IMR-90 (cell line): Measurements from ENCODE around the gene CPNE2. TPM values are rescaled to one million over a fixed set of nuclear protein-coding genes. Genes with fewer than 3 reads are reported as not detected.

Source experiments
- ATAC-seq: fragments of 200-7000 bp; cut with Tn5 transposase; 2 replicates; pipeline ENCODE4 v1.9.1; 2020; ENCODE audit warnings: low read depth, mild to moderate bottlenecking, moderate library complexity
- BruUV-seq: library from RNA; stranded (reverse); fragments of 400-500 nt; replicated peaks from 2 replicates; lab custom pipeline; 2021; lab: Mats Ljungman, UMichigan
- CTCF ChIA-PET: fragments of 300-600 bp; formaldehyde crosslinking; extraction: SDS; loops from one replicate; lab custom pipeline; 2021; ENCODE audit warnings: antibody characterized with exemption; lab: Yijun Ruan, JAX
- POLR2A ChIA-PET: fragments of 300-600 bp; sonication (Branson Sonifier 250); formaldehyde crosslinking; loops from one replicate; lab custom pipeline; 2022; ENCODE audit warnings: antibody characterized with exemption; ENCODE audit not compliant: unreplicated experiment; lab: Charles Lee
- DNase-seq: peaks from one replicate; pipeline ENCODE4 v3.0.0; 2013
- H2AFZ ChIP-seq: replicated peaks from 2 replicates; pipeline ENCODE3; 2013; ENCODE audit warnings: low read length, mild to moderate bottlenecking; ENCODE audit not compliant: poor library complexity
- H2AK5ac ChIP-seq: 2 replicates; pipeline ENCODE4 v1.6.1; 2013; ENCODE audit warnings: low read depth, low read length, inconsistent platforms
- H2AK9ac ChIP-seq: replicated peaks from 2 replicates; pipeline ENCODE3; 2013; ENCODE audit warnings: mild to moderate bottlenecking, low read depth, low read length, moderate library complexity; ENCODE audit not compliant: poor library complexity
- H2BK120ac ChIP-seq: 2 replicates; pipeline ENCODE4 v1.6.1; 2013; ENCODE audit warnings: low read depth, low read length, inconsistent platforms
- H2BK15ac ChIP-seq: 3 replicates; pipeline ENCODE4 v1.6.1; 2013; ENCODE audit warnings: low read depth, low read length, inconsistent platforms
- H2BK20ac ChIP-seq: 2 replicates; pipeline ENCODE4 v1.6.1; 2013; ENCODE audit warnings: low read depth, mild to moderate bottlenecking, inconsistent platforms, low read length, moderate library complexity
- H2BK5ac ChIP-seq: 2 replicates; pipeline ENCODE4 v1.6.1; 2013; ENCODE audit warnings: mild to moderate bottlenecking, low read depth, low read length, inconsistent platforms; ENCODE audit not compliant: poor library complexity, severe bottlenecking
- H3K14ac ChIP-seq: replicated peaks from 2 replicates; pipeline ENCODE4 v1.6.1; 2013; ENCODE audit warnings: low read depth, low read length, inconsistent platforms
- H3K18ac ChIP-seq: 2 replicates; pipeline ENCODE4 v1.6.1; 2013; ENCODE audit warnings: low read depth, low read length, control low read depth
- H3K23ac ChIP-seq: 2 replicates; pipeline ENCODE4 v1.6.1; 2013; ENCODE audit warnings: low read depth, low read length, inconsistent platforms
- H3K27ac ChIP-seq: 2 replicates; pipeline ENCODE4 v1.5.1; 2013; ENCODE audit warnings: mild to moderate bottlenecking, control low read depth, low read length; ENCODE audit not compliant: insufficient read depth
- H3K27me3 ChIP-seq: 2 replicates; pipeline ENCODE4 v1.6.1; 2013; ENCODE audit warnings: low read length; ENCODE audit not compliant: control insufficient read depth, insufficient read depth
- H3K36me3 ChIP-seq: 2 replicates; pipeline ENCODE4 v1.6.1; 2013; ENCODE audit warnings: low read length, mixed read lengths; ENCODE audit not compliant: control insufficient read depth, insufficient read depth
- H3K4ac ChIP-seq: 2 replicates; pipeline ENCODE4 v1.6.1; 2013; ENCODE audit warnings: low read depth, low read length, inconsistent platforms
- H3K4me1 ChIP-seq: 2 replicates; pipeline ENCODE4 v1.6.1; 2013; ENCODE audit warnings: low read length, mixed read lengths; ENCODE audit not compliant: control insufficient read depth, insufficient read depth
- H3K4me2 ChIP-seq: 2 replicates; pipeline ENCODE4 v1.6.1; 2013; ENCODE audit warnings: low read depth, mild to moderate bottlenecking, control low read depth, low read length, moderate library complexity
- H3K4me3 ChIP-seq: 2 replicates; pipeline ENCODE4 v1.5.1; 2013; ENCODE audit warnings: low read depth, mild to moderate bottlenecking, control low read depth, low read length, moderate library complexity; ENCODE audit not compliant: insufficient read depth
- H3K56ac ChIP-seq: 2 replicates; pipeline ENCODE4 v1.6.1; 2013; ENCODE audit warnings: low read length, inconsistent platforms; ENCODE audit not compliant: insufficient read depth; ENCODE audit errors: extremely low read depth
- H3K79me1 ChIP-seq, 2 experiments: 2 replicates each; pipeline ENCODE4 v1.6.1; 2013; ENCODE audit warnings: low read length in 2 of 2, inconsistent platforms in 1 of 2, low read depth in 1 of 2
- H3K9ac ChIP-seq: 2 replicates; pipeline ENCODE4 v1.6.1; 2013; ENCODE audit warnings: low read depth, low read length, control low read depth
- H3K9me1 ChIP-seq: 2 replicates; pipeline ENCODE4 v1.6.1; 2013; ENCODE audit warnings: low read length, inconsistent platforms; ENCODE audit not compliant: insufficient read depth
- H3K9me3 ChIP-seq: 2 replicates; pipeline ENCODE4 v1.6.1; 2013; ENCODE audit warnings: low read length; ENCODE audit not compliant: control insufficient read depth, insufficient read depth
- H4K20me1 ChIP-seq: 2 replicates; pipeline ENCODE4 v1.6.1; 2013; ENCODE audit warnings: low read length, inconsistent platforms; ENCODE audit not compliant: insufficient read depth
- H4K5ac ChIP-seq: 2 replicates; pipeline ENCODE4 v1.6.1; 2013; ENCODE audit warnings: mild to moderate bottlenecking, low read depth, low read length, control low read depth
- H4K8ac ChIP-seq, 2 experiments: 2 replicates each; pipeline ENCODE4 v1.6.1; 2013; ENCODE audit warnings: low read depth in 2 of 2, low read length in 2 of 2, control low read depth in 1 of 2, inconsistent platforms in 1 of 2
- H4K91ac ChIP-seq: 2 replicates; pipeline ENCODE4 v1.6.1; 2013; ENCODE audit warnings: low read depth, low read length, inconsistent platforms; ENCODE audit not compliant: insufficient read depth
- BHLHE40 ChIP-seq: fragments of 150-350 bp; IDR thresholded peaks from 2 replicates; pipeline ENCODE4 v1.6.1; 2016; ENCODE audit warnings: mild to moderate bottlenecking, low read depth, low read length
- CEBPB ChIP-seq: IDR thresholded peaks from 2 replicates; pipeline ENCODE4 v1.6.1; 2012; ENCODE audit warnings: low read depth, low read length, improper control_type of control experiment
- CHD1 ChIP-seq: IDR thresholded peaks from 2 replicates; pipeline ENCODE4 v1.6.1; 2012; ENCODE audit warnings: low read depth, low read length, improper control_type of control experiment
- CTCF ChIP-seq: conservative IDR thresholded peaks from 2 replicates; pipeline ENCODE4 v1.5.1; 2012; ENCODE audit warnings: mild to moderate bottlenecking, low read depth, low read length, improper control_type of control experiment
- ELK1 ChIP-seq: fragments of 150-350 bp; IDR thresholded peaks from 2 replicates; pipeline ENCODE4 v1.6.1; 2016; ENCODE audit warnings: low read depth, mild to moderate bottlenecking, low read length, moderate library complexity, borderline replicate concordance
- FOS ChIP-seq: fragments of 150-350 bp; IDR thresholded peaks from 2 replicates; pipeline ENCODE4 v1.6.1; 2016; ENCODE audit warnings: low read depth, low read length
- MAFK ChIP-seq: IDR thresholded peaks from 2 replicates; pipeline ENCODE4 v1.6.1; 2012; ENCODE audit warnings: low read depth, low read length, improper control_type of control experiment
- MAZ ChIP-seq: IDR thresholded peaks from 2 replicates; pipeline ENCODE4 v1.6.1; 2012; ENCODE audit warnings: low read depth, mild to moderate bottlenecking, low read length, improper control_type of control experiment, moderate library complexity, borderline replicate concordance
- MXI1 ChIP-seq: IDR thresholded peaks from 2 replicates; pipeline ENCODE4 v1.6.1; 2012; ENCODE audit warnings: low read depth, mild to moderate bottlenecking, low read length, moderate library complexity, borderline replicate concordance
- NFE2L2 ChIP-seq: fragments of 150-350 bp; IDR thresholded peaks from 2 replicates; pipeline ENCODE4 v1.6.1; 2016; ENCODE audit warnings: low read depth, mild to moderate bottlenecking, low read length
- POLR2A ChIP-seq: IDR thresholded peaks from 2 replicates; pipeline ENCODE4 v1.6.1; 2012; ENCODE audit warnings: mild to moderate bottlenecking, low read depth, low read length
- RAD21 ChIP-seq: IDR thresholded peaks from 2 replicates; pipeline ENCODE4 v1.6.1; 2012; ENCODE audit warnings: low read length, improper control_type of control experiment
- RCOR1 ChIP-seq: IDR thresholded peaks from 2 replicates; pipeline ENCODE4 v1.6.1; 2012; ENCODE audit warnings: mild to moderate bottlenecking, low read length, improper control_type of control experiment; ENCODE audit not compliant: insufficient replicate concordance
- RFX5 ChIP-seq: IDR thresholded peaks from 2 replicates; pipeline ENCODE4 v1.8.0; 2012; ENCODE audit warnings: low read depth, mild to moderate bottlenecking, low read length, moderate library complexity
- SMC3 ChIP-seq: fragments of 150-350 bp; IDR thresholded peaks from 2 replicates; pipeline ENCODE4 v1.6.1; 2016; ENCODE audit warnings: low read depth, mild to moderate bottlenecking, antibody characterized with exemption, low read length, moderate library complexity
- USF2 ChIP-seq: fragments of 150-350 bp; IDR thresholded peaks from 2 replicates; pipeline ENCODE4 v1.6.1; 2017; ENCODE audit warnings: mild to moderate bottlenecking, antibody characterized with exemption, low read length, low read depth
- WGBS, 2 experiments: methylation state at CpG; one replicate each; pipeline versions ENCODE4 v1.1.5 to v1.1.7; 2013; ENCODE audit warnings: missing lambda C conversion rate in 2 of 2; ENCODE audit not compliant: insufficient read length in 1 of 2; ENCODE audit errors: extremely low coverage in 2 of 2; 5-methylcytosine and 5-hydroxymethylcytosine counted together
- dilution Hi-C: fragments of 300-500 bp; cut with HindIII; formaldehyde crosslinking; loops from one replicate; pipeline ENCODE4 v1.14.3; 2018; ENCODE audit warnings: low sequenced_read_pairs; ENCODE audit not compliant: unreplicated experiment
- in situ Hi-C: fragments of 300-500 bp; cut with MboI; formaldehyde crosslinking; loops from 3 replicates; pipeline ENCODE4 v1.14.3; 2019; ENCODE audit warnings: low sequenced_read_pairs, inconsistent platforms, mixed read lengths
- intact Hi-C: fragments of 100-400 bp; cut with micrococcal nuclease; formaldehyde crosslinking; loops from 2 replicates; pipeline ENCODE4 v1.10.0; 2022
- polyA plus RNA-seq, 3 experiments: library from polyadenylated mRNA; depleted of rRNA; stranded (reverse); fragments of >200 nt; gene quantifications; 2 replicates each; pipeline ENCODE4 v1.2.3, GENCODE V29; 2012; ENCODE audit warnings: low replicate concordance in 1 of 3
- total RNA-seq: library from RNA; depleted of rRNA; stranded (reverse); fragments of >200 nt; gene quantifications from 2 replicates; pipeline ENCODE4 v1.2.3, GENCODE V29; 2012

Gene CPNE2
- total and polyA plus RNA-seq, 2 of the 4 experiments (the other 2 are of a cell fraction) = 15.4 to 48.0 TPM

- CTCF ChIA-PET = interaction anchor here (1.2 kb wide), 1 partner anchor 8 kb away, joined by 6 read pairs; the partner anchor contains the start of gene CPNE2
- dilution Hi-C loops (no loop called here), in situ Hi-C loops (no loop called here), intact Hi-C loops (no loop called here)
- Histone ChIP-seq H4K91ac (no peak overlapping the region), H2AK5ac (no peak overlapping the region), H3K14ac (no peak overlapping the region), H3K79me1 (peaks cover 5 to 34% of the 10 kb centered on the region in 2 experiments; a peak in 2 of 4 replicates), H2BK15ac (no peak overlapping the region), H4K8ac (no peak overlapping the region), H3K4me3 (no peak overlapping the region), H3K23ac (no peak overlapping the region), H3K27me3 (no peaks in the 10 kb centered on the region), H3K18ac (no peak overlapping the region), H3K9me3 (no peaks in the 10 kb centered on the region), H3K4ac (no peak overlapping the region), H3K27ac (no peak overlapping the region), H2BK5ac (no peak overlapping the region), H2BK120ac (no peak overlapping the region), H2AK9ac (no peak overlapping the region), H3K56ac (no peak overlapping the region), H2BK20ac (no peak overlapping the region), H2AFZ (no peak overlapping the region), H3K9me1 (peaks cover 15% of the 10 kb centered on the region; the same call in 1 of the 2 replicates), H3K36me3 (no peaks in the 10 kb centered on the region), H3K4me1 (no peaks in the 10 kb centered on the region), H4K20me1 (peaks cover 7% of the 10 kb centered on the region), H4K5ac (no peak overlapping the region), H3K4me2 (no peak overlapping the region), H3K9ac (no peak overlapping the region)
- BruUV-seq = no TSS peak
- no peak for DNase-seq
- no peak for TF ChIP-seq MAFK
- TF ChIP-seq RAD21 = no peak
- no peak for TF ChIP-seq CHD1
- TF ChIP-seq USF2 = no peak
- no peak for TF ChIP-seq ELK1
- no peak for TF ChIP-seq RFX5
- no peak for TF ChIP-seq MXI1
- no peak for TF ChIP-seq SMC3
- no peak for TF ChIP-seq MAZ
- no peak for TF ChIP-seq FOS
- no peak for TF ChIP-seq BHLHE40
- no peak for TF ChIP-seq CEBPB
- no peak for TF ChIP-seq POLR2A
- no peak for TF ChIP-seq CTCF
- no peak for TF ChIP-seq RCOR1
- TF ChIP-seq NFE2L2 = no peak
- POLR2A ChIA-PET = no interaction called here
- no peak for ATAC-seq
- WGBS, 2 experiments = 100% methylated on average over 1 of the region's 1 CpG; no CpG with 5 or more reads in 1 of the 2 experiments
Observed at GRCh38 chr16:57100445-57100844, 8.1 kb downstream of the CPNE2 start.
